A673 (cell line): ENCODE measurements around the gene RRAS2. TPM values are rescaled to one million over a fixed set of nuclear protein-coding genes. Genes with fewer than 3 reads are reported as not detected.

ENCODE experiments used
- BruUV-seq: library from RNA; stranded (reverse); fragments of 400-500 nt; replicated peaks from 2 replicates; lab custom pipeline; 2021; lab: Mats Ljungman, UMichigan
- CTCF ChIA-PET: fragments of 300-600 bp; sonication (Branson Sonifier 250); formaldehyde crosslinking; loops from one replicate; lab custom pipeline; 2022; ENCODE audit warnings: antibody characterized with exemption; lab: Charles Lee
- POLR2A ChIA-PET: fragments of 300-600 bp; sonication (Branson Sonifier 250); formaldehyde crosslinking; loops from one replicate; lab custom pipeline; 2022; ENCODE audit warnings: antibody characterized with exemption; ENCODE audit not compliant: low non-redundant PET; lab: Charles Lee
- DNase-seq: peaks from one replicate; pipeline ENCODE4 v3.0.0-alpha.2; 2015; ENCODE audit warnings: low spot score
- H3K27ac ChIP-seq: fragments of 200-600 bp; sonication (generic); 2 replicates; pipeline ENCODE4 v1.5.1; 2016; ENCODE audit warnings: mixed run types, low read depth, mild to moderate bottlenecking, mixed read lengths, antibody characterized with exemption, low read length; ENCODE audit not compliant: poor library complexity, severe bottlenecking
- H3K27me3 ChIP-seq: fragments of 200-600 bp; sonication (generic); replicated peaks from 2 replicates; pipeline ENCODE4 v1.6.1; 2017; ENCODE audit warnings: mixed run types, low read depth, mild to moderate bottlenecking, mixed read lengths, antibody characterized with exemption, low read length; ENCODE audit not compliant: insufficient read depth, poor library complexity
- H3K36me3 ChIP-seq: fragments of 200-600 bp; sonication (generic); 2 replicates; pipeline ENCODE4 v1.6.1; 2016; ENCODE audit warnings: mixed run types, mild to moderate bottlenecking, mixed read lengths, antibody characterized with exemption, low read length; ENCODE audit not compliant: insufficient read depth, poor library complexity, severe bottlenecking
- H3K4me1 ChIP-seq: fragments of 200-600 bp; sonication (generic); 2 replicates; pipeline ENCODE4 v1.6.1; 2017; ENCODE audit warnings: mixed run types, mild to moderate bottlenecking, mixed read lengths, antibody characterized with exemption, low read length; ENCODE audit not compliant: insufficient read depth, poor library complexity, severe bottlenecking
- H3K4me3 ChIP-seq: fragments of 200-600 bp; sonication (generic); 2 replicates; pipeline ENCODE4 v1.5.1; 2016; ENCODE audit warnings: low read depth, mixed run types, mild to moderate bottlenecking, mixed read lengths, low read length; ENCODE audit not compliant: poor library complexity, severe bottlenecking
- H3K9me3 ChIP-seq: fragments of 200-600 bp; sonication (generic); 2 replicates; pipeline ENCODE4 v1.6.1; 2016; ENCODE audit warnings: mixed run types, low read depth, mild to moderate bottlenecking, mixed read lengths, antibody characterized with exemption, low read length; ENCODE audit not compliant: poor library complexity, severe bottlenecking
- CTCF ChIP-seq: fragments of 300-800, 200-600 bp; sonication (generic); conservative IDR thresholded peaks from 2 replicates; pipeline ENCODE4 v1.5.1; 2017; ENCODE audit warnings: low read depth, mild to moderate bottlenecking, antibody characterized with exemption, low read length, moderate library complexity, mixed read lengths
- EZH2 ChIP-seq: fragments of 200-600 bp; sonication (generic); IDR thresholded peaks from 2 replicates; pipeline ENCODE4 v1.6.1; 2017; ENCODE audit warnings: borderline replicate concordance, low read depth, mild to moderate bottlenecking, mixed read lengths, antibody characterized with exemption, low read length; ENCODE audit not compliant: poor library complexity, severe bottlenecking
- intact Hi-C: fragments of 100-400 bp; cut with micrococcal nuclease; formaldehyde crosslinking; loops from one replicate; pipeline ENCODE4 v1.10.0; 2022; ENCODE audit not compliant: unreplicated experiment
- total RNA-seq: library from RNA; stranded (reverse); gene quantifications from 2 replicates; pipeline ENCODE4 v1.2.3, GENCODE V29; 2021

The RRAS2 gene
- total RNA-seq, 1 experiment from 2014 or later: 23.3 TPM

- POLR2A ChIA-PET: no interaction called here
- DNase-seq: no peak
- H3K27ac ChIP-seq: no peak overlapping the region
- CTCF ChIA-PET: no interaction called here
- H3K27me3 ChIP-seq: no peaks in the 10 kb centered on the region
- no peaks in the 10 kb centered on the region for H3K36me3 ChIP-seq
- TF ChIP-seq CTCF: no peak
- TF ChIP-seq EZH2: no peak
- no TSS peak for BruUV-seq
- H3K4me3 ChIP-seq: no peak overlapping the region
- H3K4me1 ChIP-seq: peaks cover 1% of the 10 kb centered on the region
- intact Hi-C loops: no loop called here
- H3K9me3 ChIP-seq: no peaks in the 10 kb centered on the region
Measured at GRCh38 chr11:14362611-14363010, 3.6 kb upstream of the RRAS2 start.

- Histone ChIP-seq H3K27me3 (no peaks in the 10 kb centered on the region), H3K9me3 (no peaks in the 10 kb centered on the region), H3K36me3 (no peaks in the 10 kb centered on the region), H3K4me3 (no peak overlapping the region), H3K4me1 (peaks cover 7% of the 10 kb centered on the region), H3K27ac (no peak overlapping the region)
- no peak for DNase-seq
- BruUV-seq: no TSS peak
- intact Hi-C loops: no loop called here
- no peak for TF ChIP-seq CTCF
- TF ChIP-seq EZH2: no peak
- CTCF ChIA-PET: no interaction called here
- POLR2A ChIA-PET: no interaction called here
Measured at GRCh38 chr11:14361951-14362350, 3.0 kb upstream of the RRAS2 start.

- Histone ChIP-seq H3K4me1 (peaks cover 7% of the 10 kb centered on the region), H3K27ac (no peak overlapping the region), H3K9me3 (no peaks in the 10 kb centered on the region), H3K27me3 (no peaks in the 10 kb centered on the region), H3K36me3 (no peaks in the 10 kb centered on the region), H3K4me3 (no peak overlapping the region)
- TF ChIP-seq EZH2 (no peak), CTCF (no peak)
- no peak for DNase-seq
- ChIA-PET CTCF (no interaction called here), POLR2A (no interaction called here)
- no TSS peak for BruUV-seq
- intact Hi-C loops: no loop called here
Measured at GRCh38 chr11:14360976-14361375, 2.0 kb upstream of the RRAS2 start.
